GM23338 (cell line): ENCODE results near the gene LRMDA. TPM values are rescaled to one million over a fixed set of nuclear protein-coding genes. Genes with fewer than 3 reads are reported as not detected.

ENCODE experiments used
- ATAC-seq: fragments of 200-7000 bp; cut with Tn5 transposase; 3 replicates; pipeline ENCODE4 v1.9.1; 2020
- DNase-seq: peaks from one replicate; pipeline ENCODE4 v3.0.0-alpha.2; 2015; ENCODE audit warnings: low spot score
- H2AFZ ChIP-seq: fragments of 200-600 bp; sonication (generic); 2 replicates; pipeline ENCODE4 v1.8.0; 2016; ENCODE audit warnings: antibody characterized with exemption, mild to moderate bottlenecking, moderate library complexity
- H3F3A ChIP-seq: fragments of 200-600 bp; sonication (generic); replicated peaks from 2 replicates; pipeline ENCODE4 v1.8.0; 2017; ENCODE audit warnings: antibody characterized with exemption, mixed run types, low read depth
- H3K27ac ChIP-seq: fragments of 200-600 bp; sonication (generic); 2 replicates; pipeline ENCODE4 v1.6.1; 2016; ENCODE audit warnings: low read depth
- H3K27me3 ChIP-seq: fragments of 200-600 bp; sonication (generic); 2 replicates; pipeline ENCODE4 v1.8.0; 2016; ENCODE audit warnings: mild to moderate bottlenecking, mixed run types, moderate library complexity; ENCODE audit not compliant: insufficient read depth
- H3K36me3 ChIP-seq: fragments of 200-600 bp; sonication (generic); 2 replicates; pipeline ENCODE4 v1.8.0; 2016; ENCODE audit warnings: mild to moderate bottlenecking; ENCODE audit not compliant: insufficient read depth
- H3K4me1 ChIP-seq: fragments of 200-600 bp; sonication (generic); 2 replicates; pipeline ENCODE4 v1.8.0; 2016; ENCODE audit warnings: mild to moderate bottlenecking, moderate library complexity; ENCODE audit not compliant: insufficient read depth
- H3K4me2 ChIP-seq: fragments of 200-600 bp; sonication (generic); 2 replicates; pipeline ENCODE4 v1.7.1; 2017; ENCODE audit warnings: mixed run types
- H3K4me3 ChIP-seq: fragments of 200-600 bp; sonication (generic); 2 replicates; pipeline ENCODE4 v1.6.1; 2016; ENCODE audit warnings: mixed run types
- H3K79me2 ChIP-seq: fragments of 200-600 bp; sonication (generic); replicated peaks from 2 replicates; pipeline ENCODE4 v1.8.0; 2017; ENCODE audit warnings: mild to moderate bottlenecking; ENCODE audit not compliant: insufficient read depth
- H3K9me2 ChIP-seq: fragments of 200-600 bp; sonication (generic); 2 replicates; pipeline ENCODE4 v1.8.0; 2017; ENCODE audit not compliant: insufficient read depth
- H4K20me1 ChIP-seq: fragments of 200-600 bp; sonication (generic); replicated peaks from 2 replicates; pipeline ENCODE4 v1.8.0; 2017; ENCODE audit warnings: mild to moderate bottlenecking; ENCODE audit not compliant: insufficient read depth
- H3K27ac Mint-ChIP-seq: 2 replicates; pipeline ENCODE4 v1.8.0; 2020; ENCODE audit warnings: inconsistent platforms, mild to moderate bottlenecking, moderate library complexity, mixed read lengths
- H3K27me3 Mint-ChIP-seq: 3 replicates; pipeline ENCODE4 v1.8.0; 2022; ENCODE audit warnings: low read depth, mild to moderate bottlenecking, moderate library complexity, mixed read lengths, inconsistent platforms; ENCODE audit not compliant: insufficient read depth, poor library complexity
- H3K36me3 Mint-ChIP-seq: 3 replicates; pipeline ENCODE4 v1.8.0; 2021; ENCODE audit warnings: low read depth, mild to moderate bottlenecking, inconsistent platforms, moderate library complexity, mixed read lengths
- H3K4me1 Mint-ChIP-seq: 3 replicates; pipeline ENCODE4 v1.8.0; 2020; ENCODE audit warnings: mild to moderate bottlenecking, inconsistent platforms, mixed read lengths
- H3K4me3 Mint-ChIP-seq: 3 replicates; pipeline ENCODE4 v1.8.0; 2021; ENCODE audit warnings: moderate library complexity, mild to moderate bottlenecking, inconsistent platforms, mixed read lengths
- H3K9me3 Mint-ChIP-seq: 3 replicates; pipeline ENCODE4 v1.8.0; 2020; ENCODE audit warnings: moderate library complexity, mild to moderate bottlenecking, inconsistent platforms, mixed read lengths
- CTCF ChIP-seq, 2 experiments: fragments of 200-600 bp in 1 of 2; sonication (generic) in 1 of 2; conservative IDR thresholded peaks; 2 replicates each; pipeline versions ENCODE4 v1.5.1 to v1.6.1; 2016 to 2017; ENCODE audit warnings: antibody characterized with exemption in 2 of 2, low read depth in 2 of 2, mild to moderate bottlenecking in 2 of 2, moderate library complexity in 1 of 2
- EZH2 ChIP-seq: fragments of 200-600 bp; sonication (generic); IDR thresholded peaks from one replicate; pipeline ENCODE4 v1.8.0; 2017; ENCODE audit warnings: antibody characterized with exemption, mild to moderate bottlenecking, low read depth; ENCODE audit not compliant: unreplicated experiment
- EZH2phosphoT487 ChIP-seq: fragments of 200-600 bp; sonication (generic); IDR thresholded peaks from one replicate; pipeline ENCODE4 v1.8.1; 2018; ENCODE audit warnings: antibody characterized with exemption; ENCODE audit not compliant: unreplicated experiment
- JUNB ChIP-seq: IDR thresholded peaks from one replicate; pipeline ENCODE4 v1.6.1; 2016; ENCODE audit warnings: antibody characterized with exemption; ENCODE audit not compliant: unreplicated experiment
- POLR2AphosphoS5 ChIP-seq: IDR thresholded peaks from 2 replicates; pipeline ENCODE4 v1.6.1; 2016; ENCODE audit warnings: antibody characterized with exemption, low read depth
- REST ChIP-seq: IDR thresholded peaks from one replicate; pipeline ENCODE4 v1.6.1; 2018; ENCODE audit warnings: antibody characterized with exemption; ENCODE audit not compliant: unreplicated experiment
- STAT1 ChIP-seq: IDR thresholded peaks from one replicate; pipeline ENCODE4 v1.6.1; 2016; ENCODE audit warnings: antibody characterized with exemption; ENCODE audit not compliant: unreplicated experiment
- ZNF331 ChIP-seq: fragments of 250-450 bp; sonication (Bioruptor Pico); IDR thresholded peaks from 2 replicates; pipeline ENCODE4 v1.5.0; 2020; ENCODE audit warnings: low read depth, mild to moderate bottlenecking, moderate library complexity
- polyA plus RNA-seq: library from polyadenylated mRNA; unstranded; fragments of >200 nt; fragmentation: Nextera tagmentation; extraction: Ambion mirVana; gene quantifications from 2 replicates; pipeline ENCODE4 v1.2.1, GENCODE V29; 2016
- total RNA-seq: library from RNA; depleted of rRNA; stranded (reverse); fragments of >200 nt; shearing (Covaris generic); gene quantifications from 2 replicates; pipeline ENCODE4 v1.2.3, GENCODE V29; 2014
- TF ChIP-seq, protein P1 (sequence below): IDR thresholded peaks from 2 replicates; pipeline ENCODE4 v1.6.1; 2016; ENCODE audit warnings: antibody characterized with exemption

Gene LRMDA
- total and polyA plus RNA-seq, 2 experiments from 2014 or later: 0.90 to 1.8 TPM

GRCh38 chr10:75743291-75743778, 311.9 kb downstream of the LRMDA start:
- H3K27me3 Mint-ChIP-seq: peaks cover 4% of the 10 kb centered on the region
- Histone ChIP-seq H3K27me3 (no peaks in the 10 kb centered on the region), H3K36me3 (no peaks in the 10 kb centered on the region), H3F3A (no peaks in the 10 kb centered on the region), H3K9me2 (peaks cover 6% of the 10 kb centered on the region; the same call in 1 of the 2 replicates), H3K4me1 (no peaks in the 10 kb centered on the region; the same call in 1 of the 2 replicates), H3K79me2 (no peaks in the 10 kb centered on the region), H3K4me2 (0 out of 2 replicates have a peak overlapping the region, but pooled peaks have one; percentile 31), H4K20me1 (no peaks in the 10 kb centered on the region), H3K4me3 (no peak overlapping the region), H3K27ac (no peak overlapping the region), H2AFZ (peak overlapping the region; percentile 65)
- no peaks in the 10 kb centered on the region for H3K36me3 Mint-ChIP-seq
- ATAC-seq (no peak), DNase-seq (no peak)
- peaks cover 7% of the 10 kb centered on the region; the same call in 2 of the 3 replicates for H3K4me1 Mint-ChIP-seq
- TF ChIP-seq CTCF (conservative IDR thresholded peaks at IDR 0.05; ENCODE audit: low read depth in 2 of 2) (no peak), POLR2AphosphoS5 (no peak), EZH2 (no peak), JUNB (no peak)
- TF ChIP-seq, protein P1, sequence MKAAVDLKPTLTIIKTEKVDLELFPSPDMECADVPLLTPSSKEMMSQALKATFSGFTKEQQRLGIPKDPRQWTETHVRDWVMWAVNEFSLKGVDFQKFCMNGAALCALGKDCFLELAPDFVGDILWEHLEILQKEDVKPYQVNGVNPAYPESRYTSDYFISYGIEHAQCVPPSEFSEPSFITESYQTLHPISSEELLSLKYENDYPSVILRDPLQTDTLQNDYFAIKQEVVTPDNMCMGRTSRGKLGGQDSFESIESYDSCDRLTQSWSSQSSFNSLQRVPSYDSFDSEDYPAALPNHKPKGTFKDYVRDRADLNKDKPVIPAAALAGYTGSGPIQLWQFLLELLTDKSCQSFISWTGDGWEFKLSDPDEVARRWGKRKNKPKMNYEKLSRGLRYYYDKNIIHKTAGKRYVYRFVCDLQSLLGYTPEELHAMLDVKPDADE: no peak
- H3K9me3 Mint-ChIP-seq: no peaks in the 10 kb centered on the region
- H3K4me3 Mint-ChIP-seq: no peak overlapping the region
- no peak overlapping the region for H3K27ac Mint-ChIP-seq

- H3K27me3 ChIP-seq: no peaks in the 10 kb centered on the region
- no peak overlapping the region for H3K27ac ChIP-seq
- H3K27me3 Mint-ChIP-seq: peaks cover 4% of the 10 kb centered on the region
- H3K9me3 Mint-ChIP-seq: no peaks in the 10 kb centered on the region
- no peaks in the 10 kb centered on the region; the same call in 1 of the 2 replicates for H3K4me1 ChIP-seq
- DNase-seq (no peak), ATAC-seq (no peak)
- H3K36me3 Mint-ChIP-seq: no peaks in the 10 kb centered on the region
- peaks cover 7% of the 10 kb centered on the region; the same call in 2 of the 3 replicates for H3K4me1 Mint-ChIP-seq
- H3K4me3 Mint-ChIP-seq: no peak overlapping the region
- no peaks in the 10 kb centered on the region for H3K36me3 ChIP-seq
- no peaks in the 10 kb centered on the region for H3F3A ChIP-seq
- no peak overlapping the region for H3K4me3 ChIP-seq
- no peaks in the 10 kb centered on the region for H3K79me2 ChIP-seq
- no peak overlapping the region; the same call in 1 of the 2 replicates for H2AFZ ChIP-seq
- H3K4me2 ChIP-seq: no peak overlapping the region
- no peak overlapping the region for H3K27ac Mint-ChIP-seq
- no peaks in the 10 kb centered on the region for H4K20me1 ChIP-seq
- TF ChIP-seq STAT1: no peak
- no peak for TF ChIP-seq ZNF331 (CRISPR knock-in tag)
- TF ChIP-seq, protein P1: no peak
- TF ChIP-seq EZH2: no peak
- TF ChIP-seq REST: no peak
- no peak for TF ChIP-seq EZH2phosphoT487
- TF ChIP-seq POLR2AphosphoS5: no peak
- peaks cover 6% of the 10 kb centered on the region; the same call in 1 of the 2 replicates for H3K9me2 ChIP-seq
These were observed 312.8 kb downstream of the LRMDA start for GRCh38 chr10:75744261-75744660.
